Ramos (cell line): ENCODE data around the gene NCLN.

Source experiments
- in situ Hi-C: fragments of 300-500 bp; cut with MboI; formaldehyde crosslinking; loops from one replicate; pipeline ENCODE4 v1.14.3; 2022; ENCODE audit warnings: low sequenced_read_pairs; ENCODE audit not compliant: unreplicated experiment

Gene NCLN

GRCh38 chr19:3245050-3245449 is 59.3 kb downstream of the NCLN start:
- in situ Hi-C loops: no loop called here

- in situ Hi-C loops: no loop called here
Observed at GRCh38 chr19:3248728-3249326, 63.1 kb downstream of the NCLN start.

- in situ Hi-C loops: no loop called here
Observed at GRCh38 chr19:3249408-3249807, 63.7 kb downstream of the NCLN start.

GRCh38 chr19:3250675-3251074 is 64.9 kb downstream of the NCLN start:
- in situ Hi-C loops: no loop called here

DNA sequence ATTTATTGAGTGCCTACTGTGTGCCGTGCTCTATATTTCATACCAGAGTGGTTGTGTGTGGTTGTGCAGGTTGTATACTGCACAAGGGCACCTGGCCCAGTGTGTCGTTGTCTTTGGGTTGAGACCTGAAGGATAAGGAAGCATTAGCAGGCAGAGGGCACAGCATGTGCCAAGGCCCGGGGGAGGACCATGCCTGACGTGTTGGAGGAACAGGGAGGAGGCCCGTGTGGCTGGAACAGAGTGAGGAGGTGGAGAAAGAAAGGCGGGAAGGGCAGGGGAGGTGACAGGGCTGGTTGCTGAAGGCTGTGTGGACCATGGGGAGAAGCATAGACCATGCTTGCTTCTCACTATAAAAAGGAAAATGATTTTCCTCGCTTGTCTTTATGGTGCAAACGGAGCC is 65.5 kb downstream of the NCLN start:
- in situ Hi-C loops: no loop called here

DNA sequence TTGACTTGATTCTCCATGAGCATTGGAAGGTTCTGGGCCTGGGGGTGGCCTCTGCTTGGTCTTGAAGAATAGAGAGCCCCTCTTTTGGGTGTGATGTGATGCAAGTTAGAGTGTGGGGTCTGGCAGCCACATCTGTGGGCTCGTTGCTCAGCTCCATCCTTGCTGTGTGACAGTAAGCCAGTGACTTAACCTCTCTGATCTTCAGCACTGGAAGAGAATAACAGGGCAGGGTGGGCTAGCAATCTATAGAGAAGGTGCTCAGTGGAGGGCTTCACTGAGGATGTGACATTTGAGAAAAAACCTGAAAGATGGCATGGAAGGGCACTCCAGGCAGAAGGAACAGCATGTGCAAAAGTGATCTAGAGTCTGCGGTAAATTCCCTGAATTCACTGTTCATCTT is 66.9 kb downstream of the NCLN start:
- in situ Hi-C loops: no loop called here

DNA sequence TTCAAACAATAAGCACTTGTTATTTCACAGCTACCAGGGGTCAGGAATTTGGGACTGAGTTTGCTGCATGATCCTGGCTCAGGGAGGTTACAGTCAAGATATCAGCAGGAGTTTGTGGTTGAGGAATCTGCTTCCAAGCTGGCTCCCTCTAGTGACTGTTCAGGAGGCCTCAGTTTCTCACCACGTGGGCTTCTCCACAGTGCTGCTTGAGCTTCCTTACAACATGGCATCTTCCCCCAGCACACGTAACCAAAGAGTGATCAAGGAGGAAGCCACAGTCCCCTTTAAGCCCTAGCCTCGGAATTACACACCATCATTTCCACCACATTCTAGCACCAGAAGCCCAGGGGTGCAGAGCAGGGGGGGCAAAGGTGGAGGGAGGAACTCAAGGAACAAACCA is 67.5 kb downstream of the NCLN start:
- in situ Hi-C loops: no loop called here

- in situ Hi-C loops: no loop called here
Observed at GRCh38 chr19:3254520-3254919, 68.8 kb downstream of the NCLN start.

- in situ Hi-C loops: no loop called here
Observed at GRCh38 chr19:3257071-3257470, 71.3 kb downstream of the NCLN start.
